Vagina (tissue), 2 donors: ENCODE data around the gene SCARB2. TPM values are rescaled to one million over a fixed set of nuclear protein-coding genes. Genes with fewer than 3 reads are reported as not detected.

ENCODE experiments used
- DNase-seq, 2 donors: peaks; one replicate each; pipeline ENCODE4 v3.0.0-alpha.2; 2017; ENCODE audit errors: extremely low spot score in 2 of 2
- H3K27ac ChIP-seq: fragments of 200-600 bp; sonication (generic); one replicate; pipeline ENCODE4 v1.5.1; 2019
- H3K27me3 ChIP-seq: fragments of 200-600 bp; sonication (generic); one replicate; pipeline ENCODE4 v1.5.1; 2019
- H3K36me3 ChIP-seq, 2 donors: fragments of 200-600 bp; sonication (generic); one replicate each; pipeline ENCODE4 v1.5.1; 2017 to 2019
- H3K4me1 ChIP-seq: fragments of 200-600 bp; sonication (generic); one replicate; pipeline ENCODE4 v1.5.1; 2019
- H3K4me3 ChIP-seq, 2 donors: fragments of 200-600 bp; sonication (generic); 1 replicate in 1 of 2; 2 replicates in 1 of 2; pipeline ENCODE4 v1.5.1; 2016 to 2019
- H3K9me3 ChIP-seq: fragments of 200-600 bp; sonication (generic); one replicate; pipeline ENCODE4 v1.5.1; 2019
- POLR2A ChIP-seq, 2 donors: fragments of 450-650 bp; IDR thresholded peaks; one replicate each; pipeline ENCODE4 v1.6.1; 2017; ENCODE audit warnings: antibody characterized with exemption in 2 of 2, mild to moderate bottlenecking in 2 of 2, moderate library complexity in 2 of 2
- POLR2AphosphoS5 ChIP-seq, 2 donors: sonication (generic); formaldehyde crosslinking; IDR thresholded peaks; one replicate each; pipeline ENCODE4 v1.9.0; 2017; ENCODE audit warnings: antibody characterized with exemption in 2 of 2, mild to moderate bottlenecking in 2 of 2, low read depth in 1 of 2; ENCODE audit not compliant: insufficient read depth in 1 of 2
- intact Hi-C: fragments of 100-400 bp; cut with DNase I; formaldehyde crosslinking; loops from one replicate; pipeline ENCODE4 v1.15.1; 2023
- total RNA-seq: library from RNA; depleted of rRNA; stranded (reverse); fragments of >200 nt; gene quantifications from one replicate; pipeline ENCODE4 v1.2.3, GENCODE V29; 2016
- TF ChIP-seq, protein P1 (sequence below), 3 experiments: fragments of 450-650 bp in 2 of 3; fragments of 200-600 bp in 1 of 3; sonication (generic) in 1 of 3; IDR thresholded peaks; one replicate each; pipeline ENCODE4 v1.5.1; 2017 to 2019; ENCODE audit warnings: antibody characterized with exemption in 3 of 3, mild to moderate bottlenecking in 2 of 3, moderate library complexity in 2 of 3

The SCARB2 gene
- total RNA-seq, 1 donor from 2014 or later: 156 TPM

DNA sequence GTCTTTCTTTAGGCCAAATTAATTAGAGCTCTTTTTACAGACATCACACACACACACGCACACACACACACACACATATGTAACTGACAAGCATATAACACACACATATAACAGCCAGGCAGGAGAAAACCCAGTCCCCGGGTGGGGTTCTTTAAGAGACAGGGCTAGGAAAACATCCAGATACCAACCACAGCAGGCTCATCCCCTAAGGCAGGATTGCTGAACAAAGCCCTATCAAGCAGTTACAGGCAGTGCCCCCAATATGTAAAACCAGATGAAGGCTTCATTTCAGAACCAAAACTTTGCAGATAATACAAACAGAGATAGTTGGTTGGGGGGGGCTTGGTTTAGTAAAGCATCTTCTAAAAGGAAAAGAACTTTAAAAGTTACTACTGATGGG is 19.9 kb upstream of the SCARB2 start:
- Histone ChIP-seq H3K27me3 (no peaks in the 10 kb centered on the region), H3K4me3 (no peak overlapping the region), H3K27ac (peak overlapping the region; percentile 50), H3K9me3 (no peaks in the 10 kb centered on the region), H3K36me3 (no peaks in the 10 kb centered on the region), H3K4me1 (peaks cover 18% of the 10 kb centered on the region)
- intact Hi-C loops: no loop called here
- TF ChIP-seq, protein P1, sequence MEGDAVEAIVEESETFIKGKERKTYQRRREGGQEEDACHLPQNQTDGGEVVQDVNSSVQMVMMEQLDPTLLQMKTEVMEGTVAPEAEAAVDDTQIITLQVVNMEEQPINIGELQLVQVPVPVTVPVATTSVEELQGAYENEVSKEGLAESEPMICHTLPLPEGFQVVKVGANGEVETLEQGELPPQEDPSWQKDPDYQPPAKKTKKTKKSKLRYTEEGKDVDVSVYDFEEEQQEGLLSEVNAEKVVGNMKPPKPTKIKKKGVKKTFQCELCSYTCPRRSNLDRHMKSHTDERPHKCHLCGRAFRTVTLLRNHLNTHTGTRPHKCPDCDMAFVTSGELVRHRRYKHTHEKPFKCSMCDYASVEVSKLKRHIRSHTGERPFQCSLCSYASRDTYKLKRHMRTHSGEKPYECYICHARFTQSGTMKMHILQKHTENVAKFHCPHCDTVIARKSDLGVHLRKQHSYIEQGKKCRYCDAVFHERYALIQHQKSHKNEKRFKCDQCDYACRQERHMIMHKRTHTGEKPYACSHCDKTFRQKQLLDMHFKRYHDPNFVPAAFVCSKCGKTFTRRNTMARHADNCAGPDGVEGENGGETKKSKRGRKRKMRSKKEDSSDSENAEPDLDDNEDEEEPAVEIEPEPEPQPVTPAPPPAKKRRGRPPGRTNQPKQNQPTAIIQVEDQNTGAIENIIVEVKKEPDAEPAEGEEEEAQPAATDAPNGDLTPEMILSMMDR (IDR thresholded peaks at IDR 0.05): no peak
- TF ChIP-seq POLR2A (IDR thresholded peaks at IDR 0.05) (no peak), POLR2AphosphoS5 (IDR thresholded peaks at IDR 0.05; ENCODE audit: insufficient read depth in 1 of 2, low read depth in 1 of 2) (no peak)
- no peak for DNase-seq

DNA sequence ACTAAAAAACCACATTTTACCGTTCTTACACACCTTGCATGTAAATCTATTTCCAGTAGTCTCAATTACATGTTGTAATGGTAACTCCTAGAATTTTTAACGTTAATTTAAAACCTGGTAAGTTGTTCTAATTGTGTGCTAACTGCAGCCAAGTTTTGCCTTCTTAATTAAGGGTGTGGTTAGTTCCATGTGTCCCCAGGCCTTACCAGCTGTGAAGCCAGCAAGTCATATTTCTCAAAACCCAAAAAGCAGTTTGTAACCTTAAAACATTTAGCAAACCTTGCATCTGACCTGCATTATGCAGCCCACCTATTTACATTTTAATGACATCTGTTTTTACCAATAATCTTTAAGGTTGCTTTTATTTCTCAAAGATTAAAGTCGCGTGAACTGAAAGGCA is 19.5 kb upstream of the SCARB2 start:
- H3K4me1 ChIP-seq: peaks cover 18% of the 10 kb centered on the region
- H3K4me3 ChIP-seq: no peak overlapping the region
- intact Hi-C loops: no loop called here
- no peak for DNase-seq
- no peak for TF ChIP-seq POLR2A (IDR thresholded peaks at IDR 0.05)
- TF ChIP-seq, protein P1 (IDR thresholded peaks at IDR 0.05): no peak
- no peak for TF ChIP-seq POLR2AphosphoS5 (IDR thresholded peaks at IDR 0.05; ENCODE audit: insufficient read depth in 1 of 2, low read depth in 1 of 2)
- H3K9me3 ChIP-seq: no peaks in the 10 kb centered on the region
- no peaks in the 10 kb centered on the region for H3K27me3 ChIP-seq
- H3K36me3 ChIP-seq: peaks cover 0 to 4% of the 10 kb centered on the region in 2 donors
- no peak overlapping the region for H3K27ac ChIP-seq

GRCh38 chr4:76232681-76233080 is 19.1 kb upstream of the SCARB2 start:
- Histone ChIP-seq H3K27ac (no peak overlapping the region), H3K4me1 (peaks cover 18% of the 10 kb centered on the region), H3K9me3 (no peaks in the 10 kb centered on the region), H3K4me3 (no peak overlapping the region), H3K36me3 (peaks cover 0 to 4% of the 10 kb centered on the region in 2 donors), H3K27me3 (no peaks in the 10 kb centered on the region)
- TF ChIP-seq, protein P1 (IDR thresholded peaks at IDR 0.05): no peak
- TF ChIP-seq POLR2A (IDR thresholded peaks at IDR 0.05) (no peak), POLR2AphosphoS5 (IDR thresholded peaks at IDR 0.05; ENCODE audit: insufficient read depth in 1 of 2, low read depth in 1 of 2) (no peak)
- no peak for DNase-seq
- intact Hi-C loops: no loop called here

GRCh38 chr4:76226418-76226817 is 12.8 kb upstream of the SCARB2 start:
- Histone ChIP-seq H3K4me1 (no peaks in the 10 kb centered on the region), H3K4me3 (no peak overlapping the region), H3K27ac (no peak overlapping the region), H3K36me3 (peaks cover 0 to 4% of the 10 kb centered on the region in 2 donors), H3K9me3 (no peaks in the 10 kb centered on the region), H3K27me3 (no peaks in the 10 kb centered on the region)
- DNase-seq: no peak
- TF ChIP-seq POLR2A (IDR thresholded peaks at IDR 0.05): no peak
- TF ChIP-seq POLR2AphosphoS5 (IDR thresholded peaks at IDR 0.05; ENCODE audit: insufficient read depth in 1 of 2, low read depth in 1 of 2): no peak
- TF ChIP-seq, protein P1 (IDR thresholded peaks at IDR 0.05): no peak
- intact Hi-C loops: no loop called here

DNA sequence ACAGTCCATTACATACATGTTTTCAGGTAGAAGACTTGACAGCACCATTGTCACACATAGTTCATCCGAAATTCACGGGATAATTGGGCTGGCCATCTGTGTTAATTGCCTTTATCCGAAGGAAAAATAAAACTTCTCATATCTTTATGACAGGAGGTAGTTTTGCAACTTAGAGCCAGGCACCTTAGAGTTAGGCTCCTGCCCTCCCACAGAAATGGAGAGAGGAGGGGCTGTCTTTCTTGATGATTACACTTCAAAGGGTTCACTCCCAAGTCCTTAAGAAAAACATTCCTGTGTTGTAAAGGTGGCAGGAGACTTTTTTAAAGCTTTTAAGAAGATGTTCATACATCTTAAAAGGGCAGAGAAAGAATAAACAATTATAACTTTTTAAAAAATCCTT is 10.5 kb upstream of the SCARB2 start:
- H3K27me3 ChIP-seq: no peaks in the 10 kb centered on the region
- intact Hi-C loops: no loop called here
- H3K4me1 ChIP-seq: peaks cover under 1% of the 10 kb centered on the region
- TF ChIP-seq POLR2A (IDR thresholded peaks at IDR 0.05) (no peak), POLR2AphosphoS5 (IDR thresholded peaks at IDR 0.05; ENCODE audit: insufficient read depth in 1 of 2, low read depth in 1 of 2) (no peak)
- TF ChIP-seq, protein P1 (IDR thresholded peaks at IDR 0.05): no peak
- peaks cover 0 to 4% of the 10 kb centered on the region in 2 donors for H3K36me3 ChIP-seq
- no peak for DNase-seq
- no peak overlapping the region for H3K4me3 ChIP-seq
- H3K27ac ChIP-seq: no peak overlapping the region
- H3K9me3 ChIP-seq: no peaks in the 10 kb centered on the region
